A549 (cell line): ENCODE results near the gene BMPER.

Experiments used
- CBX2 ChIP-seq: fragments of 200-600 bp; sonication (generic); IDR thresholded peaks from 2 replicates; pipeline ENCODE4 v1.6.1; 2016; ENCODE audit warnings: low read depth, mild to moderate bottlenecking, borderline replicate concordance
- EP300 ChIP-seq, 2 experiments: fragments of >200 bp; sonication (Bioruptor Twin); formaldehyde crosslinking; IDR thresholded peaks; 2 replicates in 1 of 2; 3 replicates in 1 of 2; pipeline ENCODE4 v1.6.1; 2016 to 2017
- KDM1A ChIP-seq: fragments of 200-600 bp; sonication (generic); IDR thresholded peaks from 2 replicates; pipeline ENCODE4 v1.6.1; 2016; ENCODE audit warnings: low read depth, mild to moderate bottlenecking
- NR3C1 ChIP-seq: fragments of >200 bp; sonication (Bioruptor Twin); formaldehyde crosslinking; IDR thresholded peaks from 3 replicates; pipeline ENCODE4 v1.6.1; 2017
- RCOR1 ChIP-seq: fragments of 150-350 bp; IDR thresholded peaks from 2 replicates; pipeline ENCODE4 v1.6.1; 2014; ENCODE audit warnings: antibody characterized with exemption, low read length, low read depth
- ZFP36 ChIP-seq: fragments of 450-650 bp; IDR thresholded peaks from 2 replicates; pipeline ENCODE4 v1.6.1; 2014; ENCODE audit warnings: borderline replicate concordance; ENCODE audit not compliant: partially characterized antibody
- TF ChIP-seq, protein P1 (sequence below): fragments of >200 bp; sonication (Bioruptor Twin); formaldehyde crosslinking; IDR thresholded peaks from 3 replicates; pipeline ENCODE4 v1.5.1; 2016

DNA sequence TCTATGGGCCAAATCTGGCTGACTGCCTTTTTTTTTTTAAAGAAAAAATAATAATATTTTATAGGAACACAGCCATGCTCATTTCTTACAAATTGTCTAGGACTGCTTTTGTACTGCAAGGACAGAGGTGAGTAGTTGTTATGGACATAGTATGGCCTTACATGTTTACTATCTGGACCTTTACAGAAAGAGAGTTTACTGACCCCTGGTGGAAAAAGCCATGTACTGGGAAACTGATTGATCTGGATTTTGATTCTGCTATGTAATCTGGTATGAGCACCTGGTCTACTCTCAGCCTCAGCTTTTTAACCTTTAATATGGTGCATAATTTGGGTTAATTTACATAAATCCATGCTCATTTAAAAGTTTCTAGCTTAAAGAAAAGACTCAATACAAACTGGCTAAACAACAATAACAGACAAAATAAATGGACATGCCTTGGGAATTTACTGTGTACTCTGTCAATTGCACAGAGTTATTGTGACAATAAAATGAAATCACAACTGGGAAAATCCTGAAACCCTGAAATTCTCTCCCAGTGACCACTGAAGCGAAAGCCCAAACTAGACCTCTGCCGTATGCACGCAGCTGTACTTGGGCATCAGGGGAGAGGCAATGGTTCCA, 260.7 kb downstream of the BMPER start:
- no peak for TF ChIP-seq RCOR1
- TF ChIP-seq ZFP36 = no peak
- no peak for TF ChIP-seq NR3C1
- TF ChIP-seq CBX2 = no peak
- TF ChIP-seq, protein P1, sequence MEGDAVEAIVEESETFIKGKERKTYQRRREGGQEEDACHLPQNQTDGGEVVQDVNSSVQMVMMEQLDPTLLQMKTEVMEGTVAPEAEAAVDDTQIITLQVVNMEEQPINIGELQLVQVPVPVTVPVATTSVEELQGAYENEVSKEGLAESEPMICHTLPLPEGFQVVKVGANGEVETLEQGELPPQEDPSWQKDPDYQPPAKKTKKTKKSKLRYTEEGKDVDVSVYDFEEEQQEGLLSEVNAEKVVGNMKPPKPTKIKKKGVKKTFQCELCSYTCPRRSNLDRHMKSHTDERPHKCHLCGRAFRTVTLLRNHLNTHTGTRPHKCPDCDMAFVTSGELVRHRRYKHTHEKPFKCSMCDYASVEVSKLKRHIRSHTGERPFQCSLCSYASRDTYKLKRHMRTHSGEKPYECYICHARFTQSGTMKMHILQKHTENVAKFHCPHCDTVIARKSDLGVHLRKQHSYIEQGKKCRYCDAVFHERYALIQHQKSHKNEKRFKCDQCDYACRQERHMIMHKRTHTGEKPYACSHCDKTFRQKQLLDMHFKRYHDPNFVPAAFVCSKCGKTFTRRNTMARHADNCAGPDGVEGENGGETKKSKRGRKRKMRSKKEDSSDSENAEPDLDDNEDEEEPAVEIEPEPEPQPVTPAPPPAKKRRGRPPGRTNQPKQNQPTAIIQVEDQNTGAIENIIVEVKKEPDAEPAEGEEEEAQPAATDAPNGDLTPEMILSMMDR = peak; percentile 66
- TF ChIP-seq KDM1A = no peak
- TF ChIP-seq EP300 (IDR thresholded peaks at IDR 0.05) = no peak
